HepG2 (cell line): ENCODE results near the gene FAM120B. TPM values are rescaled to one million over a fixed set of nuclear protein-coding genes. Genes with fewer than 3 reads are reported as not detected.

ENCODE experiments used
- ARID5B ChIP-seq: IDR thresholded peaks from 2 replicates; pipeline ENCODE4 v1.4.0; 2020; ENCODE audit warnings: mild to moderate bottlenecking, missing genetic modification reagents
- BHLHE40 ChIP-seq: IDR thresholded peaks from 2 replicates; pipeline ENCODE4 v1.6.1; 2011; ENCODE audit warnings: low read length, improper control_type of control experiment
- CREB1 ChIP-seq, 2 experiments: fragments of 450-650 bp in 1 of 2; IDR thresholded peaks; 2 replicates each; pipeline ENCODE4 v1.6.1; 2016 to 2017; ENCODE audit warnings: control low read depth in 1 of 2, mild to moderate bottlenecking in 1 of 2, missing compliant biosample characterization in 1 of 2, missing genetic modification characterization in 1 of 2
- GABPB1 ChIP-seq: IDR thresholded peaks from 2 replicates; pipeline ENCODE4 v1.6.1; 2016; ENCODE audit warnings: mild to moderate bottlenecking, missing genetic modification reagents, moderate library complexity, missing compliant biosample characterization
- GATAD2A ChIP-seq: IDR thresholded peaks from 2 replicates; pipeline ENCODE4 v1.6.1; 2016
- HDAC1 ChIP-seq: sonication (generic); formaldehyde crosslinking; IDR thresholded peaks from 2 replicates; pipeline ENCODE4 v1.5.1; 2020; ENCODE audit warnings: mild to moderate bottlenecking, missing genetic modification reagents
- KDM3A ChIP-seq: IDR thresholded peaks from 2 replicates; pipeline ENCODE4 v1.6.1; 2018; ENCODE audit warnings: low read depth, missing compliant biosample characterization
- KIAA2018 ChIP-seq: sonication (generic); formaldehyde crosslinking; IDR thresholded peaks from 2 replicates; pipeline ENCODE4 v1.5.0; 2020; ENCODE audit warnings: mild to moderate bottlenecking, missing genetic modification reagents, borderline replicate concordance
- NFYB ChIP-seq: sonication (generic); formaldehyde crosslinking; IDR thresholded peaks from 2 replicates; pipeline ENCODE4 v1.4.0; 2020; ENCODE audit warnings: missing genetic modification reagents
- PAXIP1 ChIP-seq: sonication (generic); formaldehyde crosslinking; conservative IDR thresholded peaks from 2 replicates; pipeline ENCODE4 v1.4.0; 2020; ENCODE audit warnings: mild to moderate bottlenecking, missing genetic modification reagents, moderate library complexity
- RFX3 ChIP-seq: IDR thresholded peaks from 2 replicates; pipeline ENCODE4 v1.6.1; 2016; ENCODE audit warnings: missing biosample characterization, missing genetic modification reagents
- RNF2 ChIP-seq: fragments of 450-650 bp; conservative IDR thresholded peaks from 2 replicates; pipeline ENCODE4 v1.6.1; 2016; ENCODE audit warnings: low read depth
- SIX1 ChIP-seq: sonication (generic); formaldehyde crosslinking; IDR thresholded peaks from 2 replicates; pipeline ENCODE4 v1.4.0; 2020; ENCODE audit warnings: missing genetic modification reagents, borderline replicate concordance
- SIX4 ChIP-seq: sonication (generic); formaldehyde crosslinking; IDR thresholded peaks from 2 replicates; pipeline ENCODE4 v1.4.0; 2020; ENCODE audit warnings: missing genetic modification reagents
- polyA plus RNA-seq, 8 experiments: library from polyadenylated mRNA; depleted of rRNA in 3 of 8; stranded (reverse) in 7 of 8; unstranded in 1 of 8; fragments of >200 nt; fragmentation: Illumina TruSeq in 4 of 8; extraction: Trizol in 4 of 8; gene quantifications; 2 replicates each; pipeline versions ENCODE4 v1.2.1 to v1.2.3, GENCODE V29; 2011 to 2016; ENCODE audit warnings: low read depth in 4 of 8, missing spikeins in 1 of 8, mixed read lengths in 1 of 8; ENCODE audit not compliant: insufficient read depth in 1 of 8
- total RNA-seq, 5 experiments: library from RNA; depleted of rRNA; stranded (reverse); fragments of >200 nt; fragmentation: Illumina TruSeq; extraction: Trizol; gene quantifications; 2 replicates each; pipeline ENCODE4 v1.2.3, GENCODE V29; 2016; ENCODE audit warnings: low read depth in 1 of 5

Gene FAM120B
- total and polyA plus RNA-seq, 2 of the 13 experiments (the other 11 are each of a cell fraction or from before 2014, with no cell fraction given): 9.2 to 10.7 TPM

GRCh38 chr6:170438402-170438753 is 131.8 kb downstream of the FAM120B start (continued):
- TF ChIP-seq ARID5B (peak; percentile 38; the same call in 1 of the 2 replicates), HDAC1 (CRISPR knock-in tag) (peak; percentile 32; the same call in 1 of the 2 replicates), BHLHE40 (peak; percentile 38; the same call in 1 of the 2 replicates), KIAA2018 (no peak), PAXIP1 (CRISPR knock-in tag) (no peak), SIX4 (peak; percentile 72; the same call in 1 of the 2 replicates), GABPB1 (peak; percentile 38; the same call in 1 of the 2 replicates), RFX3 (CRISPR knock-in tag) (peak; percentile 85), CREB1 (IDR thresholded peaks at IDR 0.05) (no peak), CREB1 (CRISPR knock-in tag; IDR thresholded peaks at IDR 0.05) (no peak), NFYB (CRISPR knock-in tag) (no peak), RNF2 (peak; percentile 70; the same call in 1 of the 2 replicates), KDM3A (CRISPR knock-in tag) (no peak), SIX1 (CRISPR knock-in tag) (peak; percentile 82; the same call in 1 of the 2 replicates), GATAD2A (CRISPR knock-in tag) (peak; percentile 42; the same call in 1 of the 2 replicates)
